Adrenal gland (tissue), 5 donors: ENCODE measurements around the gene PDF.

ENCODE experiments used
- POLR2A ChIP-seq, 2 donors: fragments of 450-650 bp; IDR thresholded peaks; one replicate each; pipeline ENCODE4 v1.6.1; 2017; ENCODE audit warnings: antibody characterized with exemption in 2 of 2, mild to moderate bottlenecking in 2 of 2, moderate library complexity in 1 of 2
- TF ChIP-seq, protein P1 (sequence below), 6 experiments: fragments of 450-650 bp in 4 of 6; fragments of 200-600 bp in 2 of 6; sonication (generic) in 1 of 6; IDR thresholded peaks; 1 replicate in 5 of 6; 2 replicates in 1 of 6; pipeline versions ENCODE4 v1.5.1 to v1.8.0; 2016 to 2021; ENCODE audit warnings: antibody characterized with exemption in 6 of 6, mild to moderate bottlenecking in 2 of 6, moderate library complexity in 1 of 6
- donor health status: DM: no; HTN: no; CAD: no.

DNA sequence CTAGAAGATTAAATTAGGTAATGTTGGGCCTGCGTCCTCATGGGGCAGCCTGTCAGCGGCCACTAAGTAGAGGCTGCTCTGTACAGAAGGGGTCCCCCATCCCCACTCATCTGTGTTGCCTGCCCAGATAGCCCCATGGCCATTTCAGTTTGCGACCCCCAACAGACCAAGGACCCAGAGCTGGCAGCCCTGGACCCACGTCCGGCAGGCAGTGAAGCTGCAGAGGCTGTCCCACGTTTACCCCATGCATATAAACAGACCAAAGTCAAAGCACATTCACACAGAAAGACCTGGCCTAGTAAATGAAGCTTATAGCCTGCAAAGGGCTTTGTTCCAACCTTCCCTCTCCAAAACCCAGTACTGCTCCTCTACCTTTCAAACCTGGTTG, 4.6 kb downstream of the PDF start:
- TF ChIP-seq, protein P1, sequence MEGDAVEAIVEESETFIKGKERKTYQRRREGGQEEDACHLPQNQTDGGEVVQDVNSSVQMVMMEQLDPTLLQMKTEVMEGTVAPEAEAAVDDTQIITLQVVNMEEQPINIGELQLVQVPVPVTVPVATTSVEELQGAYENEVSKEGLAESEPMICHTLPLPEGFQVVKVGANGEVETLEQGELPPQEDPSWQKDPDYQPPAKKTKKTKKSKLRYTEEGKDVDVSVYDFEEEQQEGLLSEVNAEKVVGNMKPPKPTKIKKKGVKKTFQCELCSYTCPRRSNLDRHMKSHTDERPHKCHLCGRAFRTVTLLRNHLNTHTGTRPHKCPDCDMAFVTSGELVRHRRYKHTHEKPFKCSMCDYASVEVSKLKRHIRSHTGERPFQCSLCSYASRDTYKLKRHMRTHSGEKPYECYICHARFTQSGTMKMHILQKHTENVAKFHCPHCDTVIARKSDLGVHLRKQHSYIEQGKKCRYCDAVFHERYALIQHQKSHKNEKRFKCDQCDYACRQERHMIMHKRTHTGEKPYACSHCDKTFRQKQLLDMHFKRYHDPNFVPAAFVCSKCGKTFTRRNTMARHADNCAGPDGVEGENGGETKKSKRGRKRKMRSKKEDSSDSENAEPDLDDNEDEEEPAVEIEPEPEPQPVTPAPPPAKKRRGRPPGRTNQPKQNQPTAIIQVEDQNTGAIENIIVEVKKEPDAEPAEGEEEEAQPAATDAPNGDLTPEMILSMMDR (IDR thresholded peaks at IDR 0.05) = no peak
- TF ChIP-seq POLR2A (IDR thresholded peaks at IDR 0.05) = no peak
